K562 (cell line): ENCODE data around the gene BEST2. TPM values are rescaled to one million over a fixed set of nuclear protein-coding genes. Genes with fewer than 3 reads are reported as not detected.

Source experiments
- ATAC-seq: fragments of 200-7000 bp; cut with Tn5 transposase; 3 replicates; pipeline ENCODE4 v1.9.1; 2020; ENCODE audit warnings: moderate library complexity
- BruUV-seq: library from RNA; stranded (reverse); fragments of 400-500 nt; replicated peaks from 2 replicates; lab custom pipeline; 2021; lab: Mats Ljungman, UMichigan
- CTCF ChIA-PET: fragments of 300-600 bp; formaldehyde crosslinking; extraction: SDS; loops from one replicate; lab custom pipeline; 2021; ENCODE audit warnings: low intra/inter-chr PET ratio; lab: Yijun Ruan, JAX
- POLR2A ChIA-PET: fragments of 300-600, 350-650 bp; sonication (Branson Sonifier 250); formaldehyde crosslinking; extraction: SDS; loops from one replicate; lab custom pipeline; 2021; ENCODE audit warnings: antibody characterized with exemption, inconsistent platforms; lab: Yijun Ruan, JAX
- DNase-seq, 4 experiments: peaks; one replicate each; pipeline versions ENCODE4 v3.0.0 to v3.0.0-alpha.2; 2011 to 2018; ENCODE audit warnings: low spot score in 3 of 4, mixed read lengths in 3 of 4; ENCODE audit errors: extremely low read depth in 1 of 4
- FAIRE-seq: peaks from 2 replicates; lab custom pipeline; 2011; peaks lifted over from hg19 to GRCh38; lab: Jason Lieb, UNC
- H2AFZ ChIP-seq: 2 replicates; pipeline ENCODE4 v1.6.0; 2011; ENCODE audit warnings: low read depth, low read length, control low read depth, inconsistent platforms
- H3K27ac ChIP-seq: fragments of 200-600 bp; 3 replicates; pipeline ENCODE4 v1.8.0; 2011; ENCODE audit warnings: low read depth, mild to moderate bottlenecking, control low read depth, inconsistent platforms, low read length, moderate library complexity, mixed read lengths; ENCODE audit errors: extremely low read depth
- H3K27me3 ChIP-seq, 2 experiments: fragments of 300-600 bp in 1 of 2; 2 replicates in 1 of 2; 3 replicates in 1 of 2; pipeline versions ENCODE4 v1.6.0 to v1.8.0; 2011; ENCODE audit warnings: inconsistent platforms in 2 of 2, low read length in 2 of 2, mild to moderate bottlenecking in 1 of 2, mixed read lengths in 1 of 2, moderate library complexity in 1 of 2; ENCODE audit not compliant: control insufficient read depth in 2 of 2, insufficient read depth in 2 of 2
- H3K36me3 ChIP-seq: fragments of 300-600 bp; 3 replicates; pipeline ENCODE4 v1.8.0; 2011; ENCODE audit warnings: mild to moderate bottlenecking, low read length, inconsistent platforms; ENCODE audit not compliant: control insufficient read depth, insufficient read depth
- H3K4me1 ChIP-seq, 2 experiments: fragments of 200-600 bp in 1 of 2; replicated peaks in 1 of 2; 2 replicates in 1 of 2; 3 replicates in 1 of 2; pipeline versions ENCODE4 v1.5.1 to v1.8.0; 2011; ENCODE audit warnings: inconsistent platforms in 2 of 2, low read length in 2 of 2, mild to moderate bottlenecking in 1 of 2, mixed read lengths in 1 of 2, moderate library complexity in 1 of 2; ENCODE audit not compliant: control insufficient read depth in 2 of 2, insufficient read depth in 2 of 2
- H3K4me2 ChIP-seq: 2 replicates; pipeline ENCODE4 v1.6.1; 2011; ENCODE audit warnings: low read length, control low read depth, inconsistent platforms, mixed read lengths; ENCODE audit not compliant: insufficient read depth
- H3K4me3 ChIP-seq: fragments of 200-600 bp; sonication (generic), shearing (Covaris generic); 2 replicates; pipeline ENCODE4 v1.5.1; 2016; ENCODE audit warnings: control low read depth, inconsistent platforms
- H3K79me2 ChIP-seq: fragments of 200-600 bp; 3 replicates; pipeline ENCODE4 v1.8.0; 2011; ENCODE audit warnings: low read length, inconsistent platforms; ENCODE audit not compliant: control insufficient read depth, insufficient read depth
- H3K9ac ChIP-seq, 2 experiments: 2 replicates each; pipeline versions ENCODE4 v1.6.0 to v1.6.1; 2011; ENCODE audit warnings: low read depth in 2 of 2, low read length in 2 of 2, control low read depth in 1 of 2, inconsistent platforms in 1 of 2, mild to moderate bottlenecking in 1 of 2, mixed read lengths in 1 of 2; ENCODE audit not compliant: insufficient read depth in 1 of 2
- H3K9me1 ChIP-seq: one replicate; pipeline ENCODE4 v1.6.0; 2011; ENCODE audit warnings: inconsistent platforms, mild to moderate bottlenecking, low read length, moderate library complexity; ENCODE audit not compliant: control insufficient read depth, insufficient read depth
- H3K9me3 ChIP-seq: replicated peaks from 2 replicates; pipeline ENCODE4 v1.5.1; 2011; ENCODE audit warnings: low read depth, low read length, inconsistent platforms; ENCODE audit not compliant: control insufficient read depth, insufficient read depth
- H4K20me1 ChIP-seq: replicated peaks from 2 replicates; pipeline ENCODE4 v1.6.1; 2011; ENCODE audit warnings: low read length, inconsistent platforms, mixed read lengths; ENCODE audit not compliant: control insufficient read depth, insufficient read depth
- BRF2 ChIP-seq: IDR thresholded peaks from 3 replicates; pipeline ENCODE4 v1.6.1; 2011; ENCODE audit warnings: borderline replicate concordance, mild to moderate bottlenecking; ENCODE audit not compliant: insufficient read length, insufficient read depth
- GTF2E2 ChIP-seq: fragments of 200-800 bp; sonication (Bioruptor generic); IDR thresholded peaks from 2 replicates; pipeline ENCODE4 v1.6.1; 2016; ENCODE audit warnings: missing genetic modification characterization, missing compliant biosample characterization
- HNRNPUL1 ChIP-seq: fragments of 200-400 bp; formaldehyde crosslinking; IDR thresholded peaks from 2 replicates; pipeline ENCODE4 v1.6.1; 2017; ENCODE audit warnings: low read length
- HOXB6 ChIP-seq: fragments of 250-450 bp; sonication (Bioruptor Pico); IDR thresholded peaks from 2 replicates; pipeline ENCODE4 v1.5.1; 2022; ENCODE audit warnings: mild to moderate bottlenecking, borderline replicate concordance
- MIER1 ChIP-seq: fragments of 450-650 bp; IDR thresholded peaks from 2 replicates; pipeline ENCODE4 v1.6.1; 2016; ENCODE audit warnings: antibody characterized with exemption, mild to moderate bottlenecking, low read depth
- MLLT1 ChIP-seq, 2 experiments: fragments of 450-650 bp; IDR thresholded peaks; 2 replicates each; pipeline ENCODE4 v1.6.1; 2016
- NONO ChIP-seq, 2 experiments: fragments of 200-400 bp in 1 of 2; fragments of 450-650 bp in 1 of 2; formaldehyde crosslinking in 1 of 2; IDR thresholded peaks; 2 replicates each; pipeline ENCODE4 v1.6.1; 2017; ENCODE audit warnings: low read depth in 2 of 2, mild to moderate bottlenecking in 2 of 2, moderate library complexity in 2 of 2, low read length in 1 of 2
- RBM15 ChIP-seq: fragments of 200-400 bp; formaldehyde crosslinking; IDR thresholded peaks from 2 replicates; pipeline ENCODE4 v1.6.1; 2018; ENCODE audit warnings: mild to moderate bottlenecking, low read length, moderate library complexity; ENCODE audit not compliant: insufficient read depth
- ZBTB43 ChIP-seq: sonication (generic); formaldehyde crosslinking; IDR thresholded peaks from 2 replicates; pipeline ENCODE4 v1.8.0; 2023; ENCODE audit warnings: mild to moderate bottlenecking, missing genetic modification reagents
- ZKSCAN1 ChIP-seq: fragments of 150-350 bp; IDR thresholded peaks from 2 replicates; pipeline ENCODE4 v1.6.1; 2016; ENCODE audit warnings: low read depth, low read length
- ZNF668 ChIP-seq: fragments of 250-450 bp; sonication (Bioruptor Pico); IDR thresholded peaks from 2 replicates; pipeline ENCODE4 v1.8.0; 2022; ENCODE audit warnings: mild to moderate bottlenecking, inconsistent platforms
- ZSCAN29 ChIP-seq: fragments of 450-650 bp; IDR thresholded peaks from 2 replicates; pipeline ENCODE4 v1.6.1; 2017
- WGBS: fragments of 100-300 bp; shearing (Covaris generic); methylation state at CpG from one replicate; pipeline ENCODE4 v1.1.6; 2016; ENCODE audit warnings: low coverage, mixed read lengths; ENCODE audit not compliant: insufficient coverage; ENCODE audit errors: missing lambda C conversion rate; 5-methylcytosine and 5-hydroxymethylcytosine counted together
- in situ Hi-C: fragments of 300-500 bp; cut with MboI; formaldehyde crosslinking; loops from 4 replicates; pipeline ENCODE4 v1.15.0; 2018; ENCODE audit warnings: inconsistent platforms, mixed read lengths
- intact Hi-C: fragments of 100-400 bp; cut with micrococcal nuclease; formaldehyde crosslinking; loops from 2 replicates; pipeline ENCODE4 v1.14.2; 2022
- polyA plus RNA-seq, 8 experiments: library from polyadenylated mRNA; depleted of rRNA in 4 of 8; stranded (reverse) in 5 of 8; unstranded in 3 of 8; fragments of >200 nt; fragmentation: Nextera tagmentation in 2 of 8; fragmentation: Illumina TruSeq in 1 of 8; extraction: Ambion mirVana in 2 of 8; extraction: Trizol in 1 of 8; gene quantifications; 2 replicates each; pipeline versions ENCODE4 v1.2.1 to v1.2.3, GENCODE V29; 2011 to 2014; ENCODE audit warnings: inconsistent platforms in 1 of 8, missing spikeins in 1 of 8
- total RNA-seq, 7 experiments: library from RNA; depleted of rRNA in 6 of 7; stranded (reverse); fragments of >200 nt in 6 of 7; fragmentation: Illumina TruSeq in 2 of 7; extraction: Trizol in 2 of 7; gene quantifications; 2 replicates each; pipeline versions ENCODE4 v1.2.1 to v1.2.3, GENCODE V29; 2011 to 2021; ENCODE audit warnings: low replicate concordance in 1 of 7

The BEST2 gene
- total and polyA plus RNA-seq, 9 of the 15 experiments (the other 6 are each of a cell fraction or from before 2014, with no cell fraction given) = not detected

GRCh38 chr19:12767150-12767549 lies 15.6 kb downstream of the BEST2 start:
- no peak overlapping the region for H3K4me3 ChIP-seq
- DNase-seq (no peak), ATAC-seq (no peak), FAIRE-seq (no peak)
- no peaks in the 10 kb centered on the region for H3K9me1 ChIP-seq
- WGBS = 77% methylated on average over 7 of the region's 11 CpGs
- peaks cover 0 to 31% of the 10 kb centered on the region in 2 experiments; a peak in 2 of 5 replicates for H3K4me1 ChIP-seq
- POLR2A ChIA-PET = interaction anchor here (0.5 to 3.9 kb wide), 6 partner anchors 10 to 70 kb away, joined by 3 to 27 read pairs (median 4); partner anchors contain the start of genes JUNB, RNASEH2A and TNPO2
- H3K27ac ChIP-seq = no peak overlapping the region
- no peaks in the 10 kb centered on the region for H3K79me2 ChIP-seq
- H3K9ac ChIP-seq = no peak overlapping the region; a peak in 1 of 4 replicates
- H3K4me2 ChIP-seq = no peak overlapping the region
- peaks cover 6% of the 10 kb centered on the region; the same call in 1 of the 3 replicates for H3K36me3 ChIP-seq
- no peaks in the 10 kb centered on the region for H4K20me1 ChIP-seq
- H3K9me3 ChIP-seq = no peaks in the 10 kb centered on the region
- TF ChIP-seq ZSCAN29 = no peak
- TF ChIP-seq HNRNPUL1 = no peak
- TF ChIP-seq ZNF668 = no peak
- no peak for TF ChIP-seq NONO (IDR thresholded peaks at IDR 0.05; ENCODE audit: low read depth in 2 of 2, low read length in 1 of 2)
- no peak for TF ChIP-seq MLLT1 (IDR thresholded peaks at IDR 0.05)
- no peak for TF ChIP-seq GTF2E2 (tag)
- TF ChIP-seq ZBTB43 (CRISPR knock-in tag) = no peak
- no peak for TF ChIP-seq BRF2
- TF ChIP-seq MIER1 = no peak
- TF ChIP-seq ZKSCAN1 = no peak
- no peak for TF ChIP-seq RBM15
- TF ChIP-seq HOXB6 = no peak
- TF ChIP-seq, all 486 proteins: peak for 0
- intact Hi-C loops = no loop called here
- no peak overlapping the region for H2AFZ ChIP-seq
- CTCF ChIA-PET = no interaction called here
- in situ Hi-C loops = loop anchor here (5.0 kb wide), 1 partner anchor 80 kb away; no protein-coding TSS in a partner anchor
- no peaks in the 10 kb centered on the region for H3K27me3 ChIP-seq
- BruUV-seq = no TSS peak
